ENCODE data around the gene MTF1.

MTF1 gene

DNA sequence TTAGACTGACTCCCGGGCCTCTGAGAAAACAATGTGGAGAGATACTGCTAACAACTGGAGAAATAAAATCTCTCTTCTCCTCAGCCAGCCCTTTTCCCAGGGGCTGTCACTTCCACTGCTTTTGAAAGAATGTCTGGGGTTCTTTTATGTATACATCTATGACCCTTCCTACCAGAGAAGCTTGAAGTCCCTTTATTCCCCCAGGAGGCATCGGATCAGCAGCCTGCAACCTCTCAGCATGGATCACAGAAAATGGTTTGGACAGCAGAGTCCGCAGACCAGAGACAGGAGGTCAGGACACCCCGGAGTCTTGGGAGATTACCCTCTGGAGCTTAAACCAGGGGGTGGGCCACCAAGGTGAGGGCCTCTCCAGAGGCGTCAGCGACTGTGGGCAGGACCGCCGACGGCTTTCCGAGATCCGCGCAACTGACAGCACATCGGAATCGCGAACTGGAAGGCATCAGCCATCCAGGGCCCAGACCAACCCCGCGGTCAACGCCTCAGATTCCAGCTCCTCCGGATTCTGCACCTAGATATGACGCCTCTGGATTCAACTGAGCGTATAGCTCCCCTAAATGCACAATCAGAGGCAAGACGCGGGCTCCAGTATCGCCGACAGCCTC is 95.5 kb downstream of the MTF1 start:
- CTCF ChIA-PET: no interaction called here
- POLR2A ChIA-PET: no interaction called here

DNA sequence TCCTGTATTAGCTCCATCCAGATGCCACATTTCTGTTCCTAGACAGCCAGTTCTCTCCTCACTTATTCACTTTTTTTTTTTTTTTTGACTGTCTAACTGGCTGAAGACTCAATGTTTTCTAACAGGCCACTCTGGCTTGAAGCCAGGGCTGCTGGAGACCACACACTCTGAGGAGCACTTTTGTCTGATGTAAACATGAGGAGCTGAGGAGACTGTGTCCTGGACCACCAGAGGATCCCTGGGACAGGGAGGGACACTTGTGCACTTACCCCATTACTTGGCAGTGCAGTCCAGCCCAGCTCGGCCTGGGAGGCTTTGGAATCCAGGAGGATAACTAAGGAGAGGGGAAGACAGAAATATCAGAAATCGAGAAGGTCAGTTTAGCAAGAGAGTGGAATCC is 96.9 kb downstream of the MTF1 start:
- H3K27me3 ChIP-seq (replicated peaks in 2 of 5; ENCODE audit: control insufficient read depth in 4 of 5, insufficient read depth in 5 of 5, low read length in 4 of 5): peaks cover 7 to 100% (median 68%) of the 10 kb centered on the region in 5 experiments
- POLR2A ChIA-PET: no interaction called here
- H3K27ac ChIP-seq (ENCODE audit: insufficient read depth in 1 of 2, low read depth in 1 of 2, low read length in 2 of 2, poor library complexity in 1 of 2, severe bottlenecking in 2 of 2): no peak overlapping the region
- no peak overlapping the region for H3K4me3 ChIP-seq (ENCODE audit: control insufficient read depth in 1 of 7, extremely low read depth in 1 of 7, insufficient read depth in 4 of 7, low read depth in 2 of 7, low read length in 6 of 7)
- 100% methylated on average over 1 of the region's 2 CpGs for WGBS (ENCODE audit: insufficient coverage)
- no peaks in the 10 kb centered on the region for H3K36me3 ChIP-seq (ENCODE audit: control insufficient read depth in 4 of 4, insufficient read depth in 4 of 4, low read length in 3 of 4)
- peaks cover 0 to 5% (median 0%) of the 10 kb centered on the region in 5 experiments for H3K9me3 ChIP-seq (ENCODE audit: control extremely low read depth in 1 of 5, control insufficient read depth in 4 of 5, insufficient read depth in 2 of 5, low read depth in 1 of 5, low read length in 4 of 5)
- peaks cover 0 to 1% (median 0%) of the 10 kb centered on the region in 4 experiments for H3K4me1 ChIP-seq (ENCODE audit: control extremely low read depth in 1 of 4, control insufficient read depth in 4 of 4, insufficient read depth in 4 of 4, low read length in 3 of 4)
- CTCF ChIA-PET: no interaction called here
- no peak for DNase-seq

More for the DNA sequence above, 95.5 kb downstream of the MTF1 start:
- Histone ChIP-seq H3K27me3 (replicated peaks in 2 of 5; ENCODE audit: control insufficient read depth in 4 of 5, insufficient read depth in 5 of 5, low read length in 4 of 5) (peaks cover 2 to 97% (median 65%) of the 10 kb centered on the region in 5 experiments), H3K4me1 (ENCODE audit: control extremely low read depth in 1 of 4, control insufficient read depth in 4 of 4, insufficient read depth in 4 of 4, low read length in 3 of 4) (peaks cover 0 to 1% (median 0%) of the 10 kb centered on the region in 4 experiments), H3K27ac (ENCODE audit: insufficient read depth in 1 of 2, low read depth in 1 of 2, low read length in 2 of 2, poor library complexity in 1 of 2, severe bottlenecking in 2 of 2) (no peak overlapping the region), H3K36me3 (ENCODE audit: control insufficient read depth in 4 of 4, insufficient read depth in 4 of 4, low read length in 3 of 4) (no peaks in the 10 kb centered on the region), H3K9me3 (ENCODE audit: control extremely low read depth in 1 of 5, control insufficient read depth in 4 of 5, insufficient read depth in 2 of 5, low read depth in 1 of 5, low read length in 4 of 5) (peaks cover 0 to 5% (median 0%) of the 10 kb centered on the region in 5 experiments), H3K4me3 (ENCODE audit: control insufficient read depth in 1 of 7, extremely low read depth in 1 of 7, insufficient read depth in 4 of 7, low read depth in 2 of 7, low read length in 6 of 7) (no peak overlapping the region)
- no peak for DNase-seq
- 22% methylated on average over 18 of the region's 25 CpGs for WGBS (ENCODE audit: insufficient coverage)

GRCh38 chr1:37761416-37762095 is 97.8 kb downstream of the MTF1 start:
- CTCF ChIA-PET: no interaction called here
- Histone ChIP-seq H3K4me1 (ENCODE audit: control extremely low read depth in 1 of 4, control insufficient read depth in 4 of 4, insufficient read depth in 4 of 4, low read length in 3 of 4) (peaks cover 0 to 1% (median 0%) of the 10 kb centered on the region in 4 experiments), H3K9me3 (ENCODE audit: control extremely low read depth in 1 of 5, control insufficient read depth in 4 of 5, insufficient read depth in 2 of 5, low read depth in 1 of 5, low read length in 4 of 5) (peaks cover 0 to 5% (median 0%) of the 10 kb centered on the region in 5 experiments), H3K4me3 (ENCODE audit: control insufficient read depth in 1 of 7, extremely low read depth in 1 of 7, insufficient read depth in 4 of 7, low read depth in 2 of 7, low read length in 6 of 7) (no peak overlapping the region), H3K27me3 (replicated peaks in 2 of 5; ENCODE audit: control insufficient read depth in 4 of 5, insufficient read depth in 5 of 5, low read length in 4 of 5) (peaks cover 7 to 100% (median 65%) of the 10 kb centered on the region in 5 experiments), H3K36me3 (ENCODE audit: control insufficient read depth in 4 of 4, insufficient read depth in 4 of 4, low read length in 3 of 4) (no peaks in the 10 kb centered on the region), H3K27ac (ENCODE audit: insufficient read depth in 1 of 2, low read depth in 1 of 2, low read length in 2 of 2, poor library complexity in 1 of 2, severe bottlenecking in 2 of 2) (no peak overlapping the region)
- DNase-seq: no peak
- WGBS (ENCODE audit: insufficient coverage): 55% methylated on average over 68 of the region's 68 CpGs
- POLR2A ChIA-PET: no interaction called here

All from common myeloid progenitor, CD34-positive (primary cell).